Suppressor macrophage treated with lipopolysaccharide for 1 hour (primary cell): ENCODE results near the gene MEAF6.
"Not testable (repeated sequence)": the region's sequence is repeated elsewhere in the genome, so short reads cannot be mapped to it uniquely, and the experiment has no call there.

Experiments used
- DNase-seq, 3 donors: peaks; one replicate each; pipeline ENCODE4 v3.0.0-alpha.2; 2020 to 2022

Gene MEAF6

DNA sequence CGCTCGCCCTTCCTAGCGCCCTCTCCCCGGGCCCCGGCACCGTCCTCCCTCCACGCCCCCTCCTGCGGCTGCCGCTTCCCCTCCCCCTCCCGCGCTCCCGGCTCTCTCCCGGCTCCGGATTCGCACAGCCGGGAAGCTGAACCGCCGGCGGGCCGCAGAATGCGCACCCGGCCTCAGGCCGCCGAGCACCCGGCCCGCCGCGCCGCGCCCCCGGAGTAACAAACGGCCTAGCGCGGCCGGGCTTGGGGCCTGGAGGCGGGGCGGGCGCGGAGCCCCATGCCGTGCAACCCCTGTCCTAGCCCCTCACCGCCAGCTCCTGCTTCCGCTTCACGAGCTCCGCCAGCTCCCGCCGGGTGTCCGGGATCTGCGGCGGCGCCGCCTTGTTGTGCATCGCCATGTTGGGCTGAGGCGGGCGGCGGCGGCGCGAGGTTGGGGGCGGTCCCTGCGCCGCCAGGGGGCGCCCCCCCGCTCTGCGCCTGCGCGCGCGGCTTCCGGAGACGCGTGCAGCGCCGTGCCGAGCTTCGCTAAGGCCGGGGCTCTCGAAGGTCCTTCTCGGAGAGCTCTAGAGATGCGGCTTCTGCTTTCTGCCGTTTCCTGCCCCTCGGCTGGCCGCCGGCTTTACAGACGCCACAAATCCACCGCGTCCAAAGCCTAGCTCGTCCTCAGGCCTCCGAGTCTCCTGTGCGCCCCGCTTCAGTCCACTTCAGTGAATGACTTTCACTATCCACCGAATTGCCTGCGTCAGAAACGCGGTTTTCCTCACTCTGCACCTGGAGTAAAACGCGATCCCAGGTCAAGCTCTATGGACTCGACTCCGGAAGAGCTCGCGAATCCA is at the start of gene MEAF6:
TSS of gene MEAF6 (minus strand) at position 417 of the 835 bp plus-strand sequence. CDS start at position 397, 20 bp downstream.
- DNase-seq, result peak; percentile 91 to 97 (median 94)

DNA sequence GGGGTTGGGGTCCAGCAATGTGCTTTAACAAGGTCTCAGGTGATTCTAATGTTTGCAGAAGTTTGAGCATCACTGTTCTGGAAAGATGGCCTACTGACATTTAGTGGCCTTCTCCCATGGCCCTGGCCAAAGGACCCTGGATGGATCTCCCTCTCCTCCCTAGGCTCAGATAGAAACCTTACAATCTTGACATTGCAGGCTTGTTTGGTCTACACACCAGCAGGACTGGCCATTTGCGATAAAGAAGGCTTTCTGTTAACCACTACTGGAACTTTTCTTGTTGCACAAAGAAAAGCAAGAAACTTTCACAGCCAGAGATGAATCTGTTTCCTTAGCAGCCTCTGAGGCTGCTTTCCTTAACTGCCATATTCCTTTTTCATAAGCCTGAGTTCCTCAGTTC is 48.4 kb upstream of the MEAF6 start:
- DNase-seq, result no peak

GRCh38 chr1:37561133-37562132 is 46.9 kb upstream of the MEAF6 start:
- peak in 2 of 3 donors; percentile 22 to 30 for DNase-seq

- no peak for DNase-seq
Observed at GRCh38 chr1:37560401-37561132, 46.0 kb upstream of the MEAF6 start.

- DNase-seq, result not testable (repeated sequence)
Observed at GRCh38 chr1:37559957-37560379, 45.4 kb upstream of the MEAF6 start.

- DNase-seq, result no peak
Observed at GRCh38 chr1:37559080-37559479, 44.5 kb upstream of the MEAF6 start.

DNA sequence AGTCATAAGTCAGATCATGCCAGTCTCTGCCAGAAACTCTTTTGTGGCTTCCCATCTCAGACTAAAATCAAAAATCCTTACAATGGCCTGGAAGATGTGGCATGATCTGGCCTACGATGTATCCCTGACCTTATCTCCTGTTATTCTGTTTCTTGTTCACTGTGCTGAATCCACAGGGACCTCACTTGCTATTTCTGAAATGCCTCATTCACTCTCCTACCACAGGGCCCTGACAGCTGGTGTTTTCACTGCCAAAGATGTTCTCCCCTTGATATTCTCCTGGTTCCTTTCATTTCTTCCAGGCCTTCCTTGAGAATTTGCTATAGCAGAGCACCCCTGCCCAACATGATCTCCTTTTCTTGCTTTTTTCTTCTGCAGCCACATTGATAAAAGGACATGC is 43.8 kb upstream of the MEAF6 start:
- DNase-seq, result no peak

- DNase-seq, result no peak
Observed at GRCh38 chr1:37557402-37557801, 42.8 kb upstream of the MEAF6 start.

DNA sequence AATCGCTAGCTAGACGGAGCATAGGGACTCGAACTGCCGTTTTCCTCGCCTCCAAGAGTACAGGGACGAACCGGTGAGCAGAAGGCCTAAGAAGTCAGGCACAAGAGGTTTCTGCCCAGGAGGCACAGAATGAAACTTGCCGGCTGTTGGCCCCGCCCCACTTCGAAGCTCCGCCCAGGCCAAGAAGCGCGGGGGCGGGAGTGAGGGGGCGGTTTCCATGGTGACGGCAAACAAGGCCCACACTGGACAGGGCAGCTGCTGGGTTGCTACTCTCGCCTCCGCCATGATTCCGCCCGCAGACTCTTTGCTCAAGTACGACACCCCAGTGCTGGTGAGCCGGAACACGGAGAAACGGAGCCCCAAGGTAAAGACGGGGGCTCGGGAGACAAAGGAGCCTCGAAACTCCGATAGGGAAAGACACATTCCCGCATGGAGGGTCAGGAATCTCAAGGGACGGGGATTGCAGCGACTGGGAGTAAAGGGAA is 42.2 kb upstream of the MEAF6 start, which contains the start of gene DNALI1:
TSS of gene DNALI1 (plus strand) at position 229 of the 485 bp plus-strand sequence. CDS start at position 284, 55 bp downstream.
- DNase-seq, result peak; percentile 58 to 79 (median 60)

GRCh38 chr1:37553927-37554808 is 39.6 kb upstream of the MEAF6 start, which contains the start of gene SNIP1:
TSS of gene SNIP1 (minus strand) at chr1:37554293. CDS start at chr1:37554229, 64 bp downstream.
- DNase-seq, result peak; percentile 95 to 97 (median 96)

DNA sequence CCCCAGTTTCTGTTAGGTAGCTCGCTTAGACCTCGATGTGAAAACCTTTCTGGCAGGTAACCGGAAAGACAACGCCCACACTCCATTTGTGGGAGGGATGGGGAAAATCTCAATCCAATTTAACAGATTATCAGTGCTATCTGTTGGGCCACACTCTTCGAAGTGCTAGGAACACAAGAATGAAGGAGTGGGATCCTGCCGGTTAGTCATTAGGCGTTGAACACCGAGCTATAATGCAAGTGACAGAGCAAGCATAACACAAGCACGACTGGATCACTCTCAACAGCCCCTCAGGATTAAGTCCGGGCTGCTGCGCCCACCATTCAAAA is 39.0 kb upstream of the MEAF6 start:
- peak in 1 of 3 donors; percentile 4 for DNase-seq

DNA sequence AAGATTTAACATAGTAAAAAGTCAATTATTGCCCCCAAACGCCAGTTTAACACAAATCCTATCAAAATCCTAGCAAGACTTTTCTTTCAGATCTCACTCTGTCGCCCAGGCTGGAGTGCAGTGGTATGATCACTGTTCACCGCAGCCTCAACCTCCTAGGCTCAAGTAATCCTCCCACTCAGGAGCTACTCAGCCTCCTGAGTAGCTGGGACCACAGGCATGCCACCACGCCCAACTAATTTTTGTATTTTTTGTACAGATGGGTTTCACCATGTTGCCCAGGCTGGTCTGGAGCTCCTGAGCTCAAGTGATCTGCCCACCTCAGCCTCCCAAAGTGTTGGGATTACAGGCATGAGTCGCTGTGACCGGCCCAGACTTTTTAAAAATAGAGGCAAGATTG is 34.8 kb upstream of the MEAF6 start:
- DNase-seq, result no peak

DNA sequence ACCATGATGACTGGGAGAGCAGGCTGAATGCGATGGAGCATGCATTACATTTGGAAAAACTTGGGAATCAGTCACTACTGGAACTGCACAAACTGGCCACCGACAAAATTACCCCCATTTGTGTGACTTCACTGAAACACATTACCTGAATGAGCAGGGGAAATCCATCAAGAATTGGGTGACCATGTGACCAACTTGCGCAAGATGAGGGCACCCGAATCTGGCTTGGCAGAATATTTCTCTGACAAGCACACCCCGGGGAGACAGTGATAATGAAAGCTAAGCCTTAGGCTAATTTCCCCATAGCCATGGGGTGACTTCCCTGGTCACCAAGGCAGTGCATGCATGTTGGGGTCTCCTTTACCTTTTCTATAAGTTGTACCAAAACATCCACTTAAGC is 30.5 kb upstream of the MEAF6 start:
- DNase-seq, result no peak

GRCh38 chr1:37544530-37544929 is 30.0 kb upstream of the MEAF6 start:
- no peak for DNase-seq

DNA sequence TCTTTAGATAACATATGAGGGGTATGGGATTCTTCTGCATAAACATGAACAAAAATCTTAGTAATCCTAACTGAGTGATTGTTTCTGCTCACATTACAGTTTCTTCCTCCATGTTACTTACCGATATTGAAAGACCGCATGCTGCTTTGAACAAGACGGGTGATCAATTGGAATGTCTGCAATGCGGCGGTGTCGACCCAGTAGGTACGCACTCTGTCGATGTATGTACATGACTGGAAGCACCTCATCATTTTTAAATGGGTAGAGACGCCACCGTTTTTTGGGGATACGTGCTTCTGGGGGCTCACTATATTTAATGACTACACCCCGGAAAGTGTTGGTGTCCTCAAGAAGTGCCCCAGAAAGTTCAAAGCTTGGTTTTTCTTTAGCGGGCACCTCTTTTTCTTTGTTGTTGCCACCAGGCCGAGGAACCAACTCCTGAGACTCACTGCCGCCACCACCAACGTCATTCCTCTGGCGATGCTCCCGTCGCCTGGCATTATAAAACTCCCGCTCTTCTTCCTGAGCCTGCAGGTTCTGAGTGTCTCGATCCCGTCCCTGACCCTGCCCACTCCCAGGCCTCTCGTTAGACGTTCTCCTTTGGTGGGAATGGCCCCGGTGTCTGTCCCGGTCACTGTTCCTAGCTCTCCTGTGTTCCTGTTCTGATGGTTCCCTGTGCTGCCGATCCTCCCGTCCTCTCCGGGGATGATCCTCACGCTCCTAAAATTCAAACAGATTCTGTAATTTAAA is 25.6 kb upstream of the MEAF6 start:
- no peak for DNase-seq

- not testable (repeated sequence) for DNase-seq
Observed at GRCh38 chr1:37539154-37539553, 24.6 kb upstream of the MEAF6 start.

DNA sequence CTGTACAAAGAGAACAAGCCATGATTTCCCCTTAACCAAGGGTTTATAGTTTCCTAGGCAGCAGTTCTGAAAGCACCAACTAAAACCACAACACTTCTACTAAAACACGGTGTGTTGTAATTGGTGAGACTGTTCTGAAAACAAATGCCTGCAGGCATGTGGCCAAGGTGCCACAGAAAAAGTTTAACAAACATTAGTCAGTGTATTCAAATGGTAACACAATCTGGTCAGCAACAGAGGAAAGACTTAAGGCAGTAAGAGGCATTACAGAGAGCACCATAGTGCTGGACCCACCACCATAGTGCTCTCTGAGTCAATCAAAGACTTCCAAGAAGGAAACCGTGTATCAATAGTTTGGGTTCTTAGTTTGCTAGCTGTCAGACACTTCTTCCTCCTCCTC is 22.8 kb upstream of the MEAF6 start:
- no peak for DNase-seq

DNA sequence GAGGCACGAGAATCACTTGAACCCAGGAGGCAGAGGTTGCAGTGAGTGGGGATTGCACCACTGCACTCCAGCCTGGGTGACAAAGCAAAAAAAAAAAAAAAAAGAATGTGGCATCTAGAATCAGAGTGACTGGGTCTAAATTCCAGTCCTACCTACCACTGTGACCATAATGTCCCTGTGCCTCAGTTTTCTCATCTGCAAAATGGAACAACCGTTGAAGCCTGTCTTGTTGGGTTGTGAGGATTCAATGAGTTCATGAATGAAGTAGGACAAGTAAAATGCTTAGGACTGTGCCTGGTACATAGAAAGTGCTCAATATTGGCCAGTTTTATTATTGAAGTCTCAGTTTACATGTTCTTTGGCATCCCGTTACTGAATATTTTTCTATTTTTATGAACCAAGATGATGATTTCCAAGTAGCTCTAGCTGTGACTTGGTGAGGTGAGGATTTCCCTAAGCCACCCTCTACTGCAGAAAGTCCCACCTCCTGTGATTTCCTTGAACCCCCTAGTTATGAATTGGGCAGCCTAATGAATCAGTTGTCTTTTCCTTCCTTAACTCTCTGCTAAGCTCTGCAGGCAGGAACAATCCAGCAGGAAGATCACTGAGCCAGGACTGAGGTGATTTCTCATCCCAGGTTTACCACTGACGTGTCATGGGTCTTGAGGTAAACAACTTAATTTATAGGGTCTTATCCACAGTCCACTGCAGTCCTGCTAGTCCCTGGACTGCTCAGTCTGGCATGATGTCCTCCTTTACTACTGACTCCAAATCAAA is 18.9 kb upstream of the MEAF6 start:
- no peak for DNase-seq

DNA sequence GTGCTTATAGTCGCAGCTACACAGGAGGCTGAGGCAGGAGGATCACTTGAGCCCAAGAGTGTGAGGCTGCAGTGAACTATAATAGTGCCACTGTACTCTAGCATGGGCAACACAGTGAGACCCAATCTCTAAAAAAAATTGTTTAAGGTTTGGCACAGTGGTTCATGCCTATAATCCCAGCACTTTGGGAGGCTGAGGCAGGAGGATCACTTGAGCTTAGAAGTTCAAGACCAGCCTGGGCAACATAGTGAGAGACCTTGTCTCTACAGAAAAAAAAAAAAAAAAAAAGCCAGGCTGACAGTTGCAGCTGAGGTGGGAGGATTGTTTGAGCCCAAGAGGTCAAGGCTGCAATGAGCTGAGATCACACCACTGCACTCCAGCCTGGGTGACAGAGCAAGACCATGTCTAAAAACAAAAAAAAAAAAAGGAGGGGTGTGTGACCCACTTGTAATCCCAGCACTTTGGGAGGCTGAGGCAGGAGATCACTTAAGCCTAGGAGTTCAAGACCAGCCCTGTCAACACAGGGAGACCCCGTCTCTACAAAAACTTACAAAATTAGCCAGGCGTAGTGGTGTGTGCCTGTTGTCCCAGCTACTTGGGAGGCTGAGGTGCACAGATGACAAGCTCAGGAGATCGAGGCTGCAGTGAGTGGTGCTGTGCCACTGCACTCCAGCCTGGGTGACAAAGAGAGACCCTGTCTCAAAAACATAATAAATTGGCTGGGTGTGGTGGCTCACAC is 18.0 kb upstream of the MEAF6 start:
- DNase-seq, result not testable (repeated sequence)
